K562 (cell line): ENCODE results near the gene PRXL2B. TPM values are rescaled to one million over a fixed set of nuclear protein-coding genes. Genes with fewer than 3 reads are reported as not detected.

ENCODE experiments used
- GABPA ChIP-seq: fragments of 200-800 bp; sonication (Bioruptor generic); conservative IDR thresholded peaks from 2 replicates; pipeline ENCODE4 v1.6.1; 2016; ENCODE audit warnings: low read depth, missing genetic modification characterization, missing compliant biosample characterization
- GATA2 ChIP-seq: sonication (generic); formaldehyde crosslinking; IDR thresholded peaks from 2 replicates; pipeline ENCODE4 v1.4.0; 2020; ENCODE audit warnings: mild to moderate bottlenecking, missing genetic modification reagents
- MXD1 ChIP-seq: fragments of 250-450 bp; sonication (Bioruptor Pico); IDR thresholded peaks from 2 replicates; pipeline ENCODE4 v1.8.0; 2021; ENCODE audit warnings: borderline replicate concordance, mild to moderate bottlenecking, moderate library complexity; ENCODE audit not compliant: poor library complexity, severe bottlenecking
- NFXL1 ChIP-seq: fragments of 450-650 bp; formaldehyde crosslinking; IDR thresholded peaks from 2 replicates; pipeline ENCODE4 v1.4.0; 2021; ENCODE audit warnings: mild to moderate bottlenecking
- PKNOX1 ChIP-seq: fragments of 450-650 bp; IDR thresholded peaks from 2 replicates; pipeline ENCODE4 v1.6.1; 2016
- POLR2H ChIP-seq: IDR thresholded peaks from 2 replicates; pipeline ENCODE4 v1.6.1; 2016; ENCODE audit warnings: missing genetic modification characterization, low read depth, mild to moderate bottlenecking, control low read depth, missing compliant biosample characterization, moderate library complexity
- SPI1 ChIP-seq: IDR thresholded peaks from 2 replicates; pipeline ENCODE4 v1.6.1; 2011; ENCODE audit warnings: low read depth, low read length, control low read depth, borderline replicate concordance
- SREBF2 ChIP-seq: sonication (generic); formaldehyde crosslinking; IDR thresholded peaks from 2 replicates; pipeline ENCODE4 v1.4.0; 2020; ENCODE audit warnings: mild to moderate bottlenecking, missing genetic modification reagents
- TCF7L2 ChIP-seq: fragments of 150-350 bp; IDR thresholded peaks from 2 replicates; pipeline ENCODE4 v1.6.1; 2016; ENCODE audit warnings: low read depth, mild to moderate bottlenecking, low read length, moderate library complexity
- U2AF2 ChIP-seq: fragments of 200-400 bp; formaldehyde crosslinking; optimal IDR thresholded peaks from 2 replicates; pipeline ENCODE3; 2017; ENCODE audit warnings: low read depth, mild to moderate bottlenecking, low read length
- ZBTB43 ChIP-seq: sonication (generic); formaldehyde crosslinking; IDR thresholded peaks from 2 replicates; pipeline ENCODE4 v1.8.0; 2023; ENCODE audit warnings: mild to moderate bottlenecking, missing genetic modification reagents
- ZNF124 ChIP-seq: sonication (generic); formaldehyde crosslinking; IDR thresholded peaks from 2 replicates; pipeline ENCODE4 v1.8.1; 2022; ENCODE audit warnings: missing genetic modification reagents
- ZNF133 ChIP-seq: fragments of 250-450 bp; sonication (Bioruptor Pico); IDR thresholded peaks from 2 replicates; pipeline ENCODE4 v1.4.0; 2020; ENCODE audit warnings: mild to moderate bottlenecking
- ZNF324 ChIP-seq: fragments of 250-450 bp; sonication (Bioruptor Pico); IDR thresholded peaks from 2 replicates; pipeline ENCODE4 v1.4.0; 2020; ENCODE audit warnings: mild to moderate bottlenecking
- ZNF444 ChIP-seq: fragments of 250-450 bp; sonication (Bioruptor Pico); IDR thresholded peaks from 2 replicates; pipeline ENCODE4 v1.4.0; 2020; ENCODE audit warnings: mild to moderate bottlenecking, moderate library complexity
- ZNF766 ChIP-seq: fragments of 200-800 bp; sonication (Bioruptor generic); conservative IDR thresholded peaks from 2 replicates; pipeline ENCODE4 v1.6.1; 2016; ENCODE audit warnings: missing genetic modification characterization, missing compliant biosample characterization
- ZNF780A ChIP-seq: fragments of 250-450 bp; sonication (Bioruptor Pico); IDR thresholded peaks from 2 replicates; pipeline ENCODE4 v1.5.0; 2021; ENCODE audit warnings: mild to moderate bottlenecking
- polyA plus RNA-seq, 8 experiments: library from polyadenylated mRNA; depleted of rRNA in 4 of 8; stranded (reverse) in 5 of 8; unstranded in 3 of 8; fragments of >200 nt; fragmentation: Nextera tagmentation in 2 of 8; fragmentation: Illumina TruSeq in 1 of 8; extraction: Ambion mirVana in 2 of 8; extraction: Trizol in 1 of 8; gene quantifications; 2 replicates each; pipeline versions ENCODE4 v1.2.1 to v1.2.3, GENCODE V29; 2011 to 2014; ENCODE audit warnings: inconsistent platforms in 1 of 8, missing spikeins in 1 of 8
- total RNA-seq, 7 experiments: library from RNA; depleted of rRNA in 6 of 7; stranded (reverse); fragments of >200 nt in 6 of 7; fragmentation: Illumina TruSeq in 2 of 7; extraction: Trizol in 2 of 7; gene quantifications; 2 replicates each; pipeline versions ENCODE4 v1.2.1 to v1.2.3, GENCODE V29; 2011 to 2021; ENCODE audit warnings: low replicate concordance in 1 of 7
- TF ChIP-seq, protein P1 (sequence below): sonication (generic); formaldehyde crosslinking; IDR thresholded peaks from 2 replicates; pipeline ENCODE4 v1.8.1; 2022; ENCODE audit warnings: missing genetic modification reagents
- TF ChIP-seq, protein P2 (sequence below): fragments of 150-350 bp; conservative IDR thresholded peaks from 2 replicates; pipeline ENCODE4 v1.6.1; 2014; ENCODE audit warnings: low read length
- TF ChIP-seq, protein P3 (sequence below): fragments of 450-650 bp; IDR thresholded peaks from 2 replicates; pipeline ENCODE4 v1.6.1; 2017; ENCODE audit warnings: mild to moderate bottlenecking, moderate library complexity

PRXL2B gene
- total and polyA plus RNA-seq, 9 of the 15 experiments (the other 6 are each of a cell fraction or from before 2014, with no cell fraction given) = 0.99 to 25.3 (median 11.8) TPM

DNA sequence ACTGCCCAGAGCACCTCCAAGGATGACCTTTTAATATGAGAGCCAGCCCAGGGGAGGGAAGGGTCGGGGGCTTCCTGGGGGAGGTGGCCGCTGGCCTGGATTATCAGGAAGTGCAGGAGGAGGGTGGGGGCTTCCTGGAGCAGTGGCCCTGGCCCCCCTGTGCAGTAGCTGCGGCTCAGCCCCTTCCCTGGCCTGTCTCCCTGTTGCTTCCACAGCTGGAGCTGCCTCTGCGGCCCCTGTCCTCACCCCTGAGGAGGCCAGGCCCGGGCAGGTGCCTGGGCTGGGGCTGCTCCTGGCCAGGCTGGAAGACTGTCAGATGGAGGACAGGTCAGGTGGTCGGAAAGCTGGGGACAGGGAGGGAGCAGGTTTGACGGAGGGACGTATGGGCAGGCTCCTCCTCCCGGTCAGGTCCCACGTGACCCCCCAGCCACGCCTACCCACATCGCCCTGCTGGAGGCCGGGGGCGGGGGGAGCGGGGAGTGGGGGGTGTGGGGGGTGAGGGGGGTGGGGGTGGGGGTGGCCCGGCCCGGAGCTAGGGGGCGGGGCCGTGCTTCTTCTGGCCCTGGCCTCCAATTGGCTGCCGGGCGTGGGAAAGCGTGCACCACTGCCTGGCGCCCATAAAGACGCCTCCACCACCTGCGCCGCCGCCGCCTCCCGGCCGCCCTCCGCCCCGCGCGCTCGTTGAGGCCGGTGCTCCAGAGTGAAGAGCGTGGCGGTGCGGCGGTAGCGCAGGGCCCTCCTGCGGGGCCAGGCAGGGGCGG is 40.6 kb upstream of the PRXL2B start (continued):
- peak; percentile 74 for TF ChIP-seq PKNOX1
- no peak for TF ChIP-seq ZNF766 (CRISPR knock-in tag)
- TF ChIP-seq ZNF133 = no peak
- TF ChIP-seq, protein P1, sequence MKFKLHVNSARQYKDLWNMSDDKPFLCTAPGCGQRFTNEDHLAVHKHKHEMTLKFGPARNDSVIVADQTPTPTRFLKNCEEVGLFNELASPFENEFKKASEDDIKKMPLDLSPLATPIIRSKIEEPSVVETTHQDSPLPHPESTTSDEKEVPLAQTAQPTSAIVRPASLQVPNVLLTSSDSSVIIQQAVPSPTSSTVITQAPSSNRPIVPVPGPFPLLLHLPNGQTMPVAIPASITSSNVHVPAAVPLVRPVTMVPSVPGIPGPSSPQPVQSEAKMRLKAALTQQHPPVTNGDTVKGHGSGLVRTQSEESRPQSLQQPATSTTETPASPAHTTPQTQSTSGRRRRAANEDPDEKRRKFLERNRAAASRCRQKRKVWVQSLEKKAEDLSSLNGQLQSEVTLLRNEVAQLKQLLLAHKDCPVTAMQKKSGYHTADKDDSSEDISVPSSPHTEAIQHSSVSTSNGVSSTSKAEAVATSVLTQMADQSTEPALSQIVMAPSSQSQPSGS (CRISPR knock-in tag) = no peak
- TF ChIP-seq SREBF2 (CRISPR knock-in tag) = no peak
- TF ChIP-seq U2AF2 = no peak
- no peak for TF ChIP-seq ZBTB43 (CRISPR knock-in tag)
- no peak for TF ChIP-seq TCF7L2
- TF ChIP-seq ZNF444 (CRISPR knock-in tag) = no peak
- TF ChIP-seq SPI1 = no peak
- TF ChIP-seq ZNF780A (CRISPR knock-in tag) = no peak
- TF ChIP-seq GATA2 (CRISPR knock-in tag) = no peak
- TF ChIP-seq, protein P2, sequence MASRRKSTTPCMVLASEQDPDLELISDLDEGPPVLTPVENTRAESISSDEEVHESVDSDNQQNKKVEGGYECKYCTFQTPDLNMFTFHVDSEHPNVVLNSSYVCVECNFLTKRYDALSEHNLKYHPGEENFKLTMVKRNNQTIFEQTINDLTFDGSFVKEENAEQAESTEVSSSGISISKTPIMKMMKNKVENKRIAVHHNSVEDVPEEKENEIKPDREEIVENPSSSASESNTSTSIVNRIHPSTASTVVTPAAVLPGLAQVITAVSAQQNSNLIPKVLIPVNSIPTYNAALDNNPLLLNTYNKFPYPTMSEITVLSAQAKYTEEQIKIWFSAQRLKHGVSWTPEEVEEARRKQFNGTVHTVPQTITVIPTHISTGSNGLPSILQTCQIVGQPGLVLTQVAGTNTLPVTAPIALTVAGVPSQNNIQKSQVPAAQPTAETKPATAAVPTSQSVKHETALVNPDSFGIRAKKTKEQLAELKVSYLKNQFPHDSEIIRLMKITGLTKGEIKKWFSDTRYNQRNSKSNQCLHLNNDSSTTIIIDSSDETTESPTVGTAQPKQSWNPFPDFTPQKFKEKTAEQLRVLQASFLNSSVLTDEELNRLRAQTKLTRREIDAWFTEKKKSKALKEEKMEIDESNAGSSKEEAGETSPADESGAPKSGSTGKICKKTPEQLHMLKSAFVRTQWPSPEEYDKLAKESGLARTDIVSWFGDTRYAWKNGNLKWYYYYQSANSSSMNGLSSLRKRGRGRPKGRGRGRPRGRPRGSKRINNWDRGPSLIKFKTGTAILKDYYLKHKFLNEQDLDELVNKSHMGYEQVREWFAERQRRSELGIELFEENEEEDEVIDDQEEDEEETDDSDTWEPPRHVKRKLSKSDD = no peak
- no peak for TF ChIP-seq ZNF324 (CRISPR knock-in tag)
- TF ChIP-seq NFXL1 = no peak
- no peak for TF ChIP-seq GABPA (tag)
- TF ChIP-seq MXD1 (CRISPR knock-in tag) = no peak
- TF ChIP-seq, protein P3, sequence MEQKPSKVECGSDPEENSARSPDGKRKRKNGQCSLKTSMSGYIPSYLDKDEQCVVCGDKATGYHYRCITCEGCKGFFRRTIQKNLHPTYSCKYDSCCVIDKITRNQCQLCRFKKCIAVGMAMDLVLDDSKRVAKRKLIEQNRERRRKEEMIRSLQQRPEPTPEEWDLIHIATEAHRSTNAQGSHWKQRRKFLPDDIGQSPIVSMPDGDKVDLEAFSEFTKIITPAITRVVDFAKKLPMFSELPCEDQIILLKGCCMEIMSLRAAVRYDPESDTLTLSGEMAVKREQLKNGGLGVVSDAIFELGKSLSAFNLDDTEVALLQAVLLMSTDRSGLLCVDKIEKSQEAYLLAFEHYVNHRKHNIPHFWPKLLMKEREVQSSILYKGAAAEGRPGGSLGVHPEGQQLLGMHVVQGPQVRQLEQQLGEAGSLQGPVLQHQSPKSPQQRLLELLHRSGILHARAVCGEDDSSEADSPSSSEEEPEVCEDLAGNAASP = no peak
- TF ChIP-seq POLR2H (tag) = no peak
- no peak for TF ChIP-seq ZNF124 (CRISPR knock-in tag)
